Psoas muscle (tissue), 8 donors: ENCODE results near the gene PIEZO1. TPM values are rescaled to one million over a fixed set of nuclear protein-coding genes. Genes with fewer than 3 reads are reported as not detected.

ENCODE experiments used
- ATAC-seq, 4 donors: fragments of 200-7000 bp; cut with Tn5 transposase; one replicate each; pipeline ENCODE4 v1.9.1; 2020; ENCODE audit warnings: moderate library complexity in 3 of 4, mild to moderate bottlenecking in 2 of 4
- DNase-seq, 2 donors: peaks; one replicate each; pipeline ENCODE4 v3.0.0-alpha.2; 2020
- H3K27ac ChIP-seq: fragments of 200-600 bp; one replicate; pipeline ENCODE4 v1.8.0; 2022
- H3K27me3 ChIP-seq, 3 donors: fragments of 200-600 bp in 1 of 3; one replicate each; pipeline versions ENCODE4 v1.6.1 to v1.8.0; 2013 to 2022; ENCODE audit warnings: low read length in 2 of 3, mild to moderate bottlenecking in 2 of 3, moderate library complexity in 1 of 3; ENCODE audit not compliant: insufficient read depth in 3 of 3
- H3K36me3 ChIP-seq, 2 donors: fragments of 200-600 bp in 1 of 2; one replicate each; pipeline versions ENCODE4 v1.6.1 to v1.8.0; 2013 to 2022; ENCODE audit warnings: low read depth in 1 of 2, mild to moderate bottlenecking in 1 of 2, moderate library complexity in 1 of 2; ENCODE audit not compliant: insufficient read depth in 1 of 2
- H3K4me1 ChIP-seq: fragments of 200-600 bp; one replicate; pipeline ENCODE4 v1.8.0; 2022
- H3K4me3 ChIP-seq: fragments of 200-600 bp; one replicate; pipeline ENCODE4 v1.8.0; 2022; ENCODE audit warnings: mild to moderate bottlenecking
- H3K9me3 ChIP-seq: fragments of 200-600 bp; one replicate; pipeline ENCODE4 v1.8.0; 2022
- WGBS, 3 donors: extraction: QIAGEN DNeasy Blood & Tissue Kit; methylation state at CpG; one replicate each; pipeline versions ENCODE4 v1.1.6 to v1.1.7; 2013; 5-methylcytosine and 5-hydroxymethylcytosine counted together
- intact Hi-C, 2 donors: fragments of 100-400 bp; cut with DNase I; formaldehyde crosslinking; loops; one replicate each; pipeline versions ENCODE4 v1.11.0 to v1.14.2; 2022
- polyA plus RNA-seq, 3 donors: library from polyadenylated mRNA; stranded (reverse); fragments of 200-250 nt; gene quantifications; one replicate each; pipeline ENCODE4 v1.2.3, GENCODE V29; 2013
- total RNA-seq, 4 donors: library from RNA; stranded (reverse); fragmentation: NEBNext Ultra II Directional in 2 of 4; extraction: Animal tissue kit (Norgen Biotek cat#: 25700) in 2 of 4; gene quantifications; one replicate each; pipeline versions ENCODE4 v1.2.1 to v1.2.4, GENCODE V29; 2021 to 2023
- TF ChIP-seq, protein P1 (sequence below): fragments of 200-600 bp; IDR thresholded peaks from one replicate; pipeline ENCODE4 v1.8.0; 2022; ENCODE audit warnings: antibody characterized with exemption
- donor health status: healthy with polysubstance abuse.
- donor health status: DM: no; HTN: no; CAD: no; lungs with moderate emphysema.
- donor health status: Bipolar disorder and iron deficiency.
- donor health status: healthy.
- donor health status: DM: yes; HTN: yes; CAD: no.
- donor health status: DM: no; HTN: no; CAD: no.
- donor health status: DM: no; HTN: no; CAD: no.
- donor health status: DM: yes; HTN: yes; CAD: no.

Gene PIEZO1
- total and polyA plus RNA-seq, 7 donors, result 7.2 to 26.8 (median 10.2) TPM

DNA sequence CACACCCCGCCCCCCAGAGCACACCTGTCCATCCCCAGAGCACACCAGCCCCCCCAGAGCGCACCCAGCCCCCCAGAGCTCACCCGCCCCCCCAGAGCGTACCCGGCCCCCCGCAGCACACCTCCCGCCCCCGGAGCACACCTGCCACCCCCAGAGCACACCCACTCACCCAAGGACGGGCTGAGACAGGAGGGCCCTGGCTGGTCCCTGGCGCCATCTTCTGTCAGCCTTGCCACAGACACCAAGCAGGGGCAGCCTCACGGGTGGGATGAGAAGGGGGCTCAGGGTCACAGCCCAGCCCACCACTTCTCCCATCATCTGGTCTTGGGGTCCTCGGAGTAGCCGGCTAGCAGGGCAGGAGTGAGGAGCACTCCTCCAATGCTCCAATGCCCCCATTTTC lies 31.8 kb downstream of the PIEZO1 start:
- Histone ChIP-seq H3K27me3 (peaks cover 0 to 5% (median 2%) of the 10 kb centered on the region in 3 donors), H3K4me1 (no peaks in the 10 kb centered on the region), H3K9me3 (no peaks in the 10 kb centered on the region), H3K36me3 (no peaks in the 10 kb centered on the region), H3K4me3 (no peak overlapping the region), H3K27ac (no peak overlapping the region)
- DNase-seq (no peak), ATAC-seq (no peak)
- WGBS, 3 donors, result 79 to 90% (median 82%) methylated on average over 7 to 13 of the region's 13 CpGs
- TF ChIP-seq, protein P1, sequence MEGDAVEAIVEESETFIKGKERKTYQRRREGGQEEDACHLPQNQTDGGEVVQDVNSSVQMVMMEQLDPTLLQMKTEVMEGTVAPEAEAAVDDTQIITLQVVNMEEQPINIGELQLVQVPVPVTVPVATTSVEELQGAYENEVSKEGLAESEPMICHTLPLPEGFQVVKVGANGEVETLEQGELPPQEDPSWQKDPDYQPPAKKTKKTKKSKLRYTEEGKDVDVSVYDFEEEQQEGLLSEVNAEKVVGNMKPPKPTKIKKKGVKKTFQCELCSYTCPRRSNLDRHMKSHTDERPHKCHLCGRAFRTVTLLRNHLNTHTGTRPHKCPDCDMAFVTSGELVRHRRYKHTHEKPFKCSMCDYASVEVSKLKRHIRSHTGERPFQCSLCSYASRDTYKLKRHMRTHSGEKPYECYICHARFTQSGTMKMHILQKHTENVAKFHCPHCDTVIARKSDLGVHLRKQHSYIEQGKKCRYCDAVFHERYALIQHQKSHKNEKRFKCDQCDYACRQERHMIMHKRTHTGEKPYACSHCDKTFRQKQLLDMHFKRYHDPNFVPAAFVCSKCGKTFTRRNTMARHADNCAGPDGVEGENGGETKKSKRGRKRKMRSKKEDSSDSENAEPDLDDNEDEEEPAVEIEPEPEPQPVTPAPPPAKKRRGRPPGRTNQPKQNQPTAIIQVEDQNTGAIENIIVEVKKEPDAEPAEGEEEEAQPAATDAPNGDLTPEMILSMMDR, result no peak
- intact Hi-C loops, result no loop called here

GRCh38 chr16:88752386-88753002 lies 32.5 kb downstream of the PIEZO1 start:
- Histone ChIP-seq H3K27me3 (peaks cover 0 to 5% (median 0%) of the 10 kb centered on the region in 3 donors), H3K36me3 (no peaks in the 10 kb centered on the region), H3K27ac (no peak overlapping the region), H3K4me3 (no peak overlapping the region), H3K4me1 (no peaks in the 10 kb centered on the region), H3K9me3 (no peaks in the 10 kb centered on the region)
- TF ChIP-seq, protein P1, result no peak
- DNase-seq (no peak), ATAC-seq (no peak)
- intact Hi-C loops, result no loop called here
- WGBS, 3 donors, result 88% methylated on average over 14 to 16 of the region's 16 CpGs

DNA sequence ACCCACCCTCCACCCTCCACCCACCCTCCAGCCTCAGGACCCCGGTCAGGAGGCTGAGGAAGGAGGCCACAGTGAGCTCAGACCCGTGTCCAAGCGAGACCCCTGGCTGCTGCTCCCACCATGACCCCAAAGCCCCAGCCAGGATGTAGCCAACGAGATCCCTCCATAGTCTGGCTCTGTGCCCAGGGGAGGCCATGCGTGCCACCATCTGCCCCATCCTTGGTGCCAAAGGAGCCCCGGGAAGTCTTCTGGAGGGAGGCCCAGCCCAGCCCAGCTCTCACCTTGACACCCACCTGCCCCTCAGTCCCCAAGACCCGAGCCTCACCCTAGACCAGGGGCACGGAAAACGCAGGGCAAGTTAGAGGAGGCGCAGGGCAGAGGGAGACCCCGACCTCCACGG lies 34.2 kb downstream of the PIEZO1 start:
- ATAC-seq (no peak), DNase-seq (no peak)
- Histone ChIP-seq H3K9me3 (no peaks in the 10 kb centered on the region), H3K4me1 (no peaks in the 10 kb centered on the region), H3K36me3 (no peaks in the 10 kb centered on the region), H3K27me3 (peaks cover 0 to 6% (median 0%) of the 10 kb centered on the region in 3 donors), H3K4me3 (no peak overlapping the region), H3K27ac (no peak overlapping the region)
- intact Hi-C loops, result no loop called here
- 66 to 70% (median 68%) methylated on average over 11 to 12 of the region's 12 CpGs for WGBS, 3 donors
- TF ChIP-seq, protein P1, result no peak

DNA sequence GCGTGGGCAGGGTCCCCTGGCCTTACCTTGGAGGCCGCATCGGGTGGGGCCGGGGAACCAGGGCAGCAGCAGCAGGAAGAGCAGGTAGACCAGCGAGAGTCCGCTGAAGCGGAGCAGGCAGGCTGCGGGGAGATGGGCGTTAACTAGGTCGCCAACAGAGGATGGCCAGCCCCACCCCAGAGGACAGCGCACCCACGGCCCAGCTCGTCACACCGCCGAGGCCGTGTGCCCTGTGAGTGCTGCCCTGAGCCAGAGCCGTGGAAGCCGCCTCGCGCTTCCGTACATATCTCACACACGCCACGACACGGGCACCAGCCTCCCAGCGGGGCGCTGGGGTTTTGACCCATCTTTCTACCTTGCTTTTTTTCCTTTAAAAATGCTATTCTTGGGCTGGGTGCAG lies 35.7 kb downstream of the PIEZO1 start:
- Histone ChIP-seq H3K9me3 (no peaks in the 10 kb centered on the region), H3K27me3 (peaks cover 0 to 4% (median 0%) of the 10 kb centered on the region in 3 donors), H3K4me3 (no peak overlapping the region), H3K27ac (no peak overlapping the region), H3K36me3 (no peaks in the 10 kb centered on the region), H3K4me1 (no peaks in the 10 kb centered on the region)
- TF ChIP-seq, protein P1, result no peak
- DNase-seq (no peak), ATAC-seq (no peak)
- intact Hi-C loops, result loop anchor here in 1 of 2 donors (5.0 kb wide), 1 partner anchor 53 kb away; the partner anchor contains the start of gene CDT1
- 95 to 96% (median 96%) methylated on average over 26 of the region's 26 CpGs for WGBS, 3 donors

- Histone ChIP-seq H3K4me3 (no peak overlapping the region), H3K4me1 (no peaks in the 10 kb centered on the region), H3K36me3 (no peaks in the 10 kb centered on the region), H3K9me3 (no peaks in the 10 kb centered on the region), H3K27me3 (peaks cover 0 to 9% (median 0%) of the 10 kb centered on the region in 3 donors), H3K27ac (no peak overlapping the region)
- TF ChIP-seq, protein P1, result no peak
- DNase-seq (no peak), ATAC-seq (no peak)
- intact Hi-C loops, result loop anchor here in 1 of 2 donors (5.0 kb wide), 1 partner anchor 54 kb away; the partner anchor contains the start of gene CDT1
- 58 to 73% (median 70%) methylated on average over 10 to 12 of the region's 12 CpGs for WGBS, 3 donors
Observed at GRCh38 chr16:88748364-88748763, 36.7 kb downstream of the PIEZO1 start.
